Endothelial cell of umbilical vein (primary cell): ENCODE measurements around the gene KRTCAP2. TPM values are rescaled to one million over a fixed set of nuclear protein-coding genes. Genes with fewer than 3 reads are reported as not detected.
"Not testable (repeated sequence)": the region's sequence is repeated elsewhere in the genome, so short reads cannot be mapped to it uniquely, and the experiment has no call there.

Experiments used
- BruUV-seq: library from RNA; stranded (reverse); fragments of 400-500 nt; replicated peaks from 2 replicates; lab custom pipeline; 2021; lab: Mats Ljungman, UMichigan
- CTCF ChIA-PET: fragments of 300-600, 350-600 bp; sonication (Branson Sonifier 250); formaldehyde crosslinking; loops from one replicate; lab custom pipeline; 2021; ENCODE audit warnings: antibody characterized with exemption, inconsistent platforms; lab: Charles Lee
- POLR2A ChIA-PET: fragments of 300-600, 350-600 bp; sonication (Branson Sonifier 250); formaldehyde crosslinking; loops from one replicate; lab custom pipeline; 2021; ENCODE audit warnings: antibody characterized with exemption, inconsistent platforms; lab: Charles Lee
- DNase-seq: peaks from one replicate; pipeline ENCODE4 v3.0.0-alpha.2; 2011; ENCODE audit warnings: low read depth, low spot score
- FAIRE-seq: peaks from 2 replicates; lab custom pipeline; 2011; peaks lifted over from hg19 to GRCh38; lab: Jason Lieb, UNC
- H2AFZ ChIP-seq: 2 replicates; pipeline ENCODE4 v1.6.0; 2012; ENCODE audit warnings: low read depth, low read length, control low read depth, inconsistent platforms
- H3K27ac ChIP-seq: 2 replicates; pipeline ENCODE4 v1.5.1; 2011; ENCODE audit warnings: low read depth, mild to moderate bottlenecking, control low read depth, low read length, moderate library complexity; ENCODE audit not compliant: insufficient read depth
- H3K27me3 ChIP-seq, 2 experiments: 2 replicates each; pipeline versions ENCODE4 v1.6.0 to v1.6.1; 2011; ENCODE audit warnings: low read length in 2 of 2, mixed read lengths in 1 of 2; ENCODE audit not compliant: control insufficient read depth in 2 of 2, insufficient read depth in 2 of 2
- H3K36me3 ChIP-seq, 2 experiments: 2 replicates in 1 of 2; 3 replicates in 1 of 2; pipeline ENCODE4 v1.5.1; 2011; ENCODE audit warnings: low read length in 2 of 2, mild to moderate bottlenecking in 1 of 2, moderate library complexity in 1 of 2; ENCODE audit not compliant: control insufficient read depth in 2 of 2, insufficient read depth in 2 of 2; ENCODE audit errors: extremely low read depth in 1 of 2
- H3K4me1 ChIP-seq: 3 replicates; pipeline ENCODE4 v1.5.1; 2011; ENCODE audit warnings: mild to moderate bottlenecking, low read length; ENCODE audit not compliant: control insufficient read depth, insufficient read depth; ENCODE audit errors: extremely low read depth
- H3K4me2 ChIP-seq: 2 replicates; pipeline ENCODE4 v1.6.1; 2011; ENCODE audit warnings: low read length, control low read depth, mixed read lengths; ENCODE audit not compliant: insufficient read depth
- H3K4me3 ChIP-seq, 3 experiments: fragments of 200-600 bp in 1 of 3; sonication (generic), shearing (Covaris generic) in 1 of 3; replicated peaks in 1 of 3; 2 replicates each; pipeline ENCODE4 v1.5.1; 2011 to 2016; ENCODE audit warnings: control low read depth in 3 of 3, low read length in 3 of 3, mild to moderate bottlenecking in 2 of 3, inconsistent platforms in 1 of 3, low read depth in 1 of 3, moderate library complexity in 1 of 3; ENCODE audit not compliant: insufficient read depth in 1 of 3
- H3K79me2 ChIP-seq: 2 replicates; pipeline ENCODE4 v1.6.0; 2012; ENCODE audit warnings: low read length, inconsistent platforms; ENCODE audit not compliant: control insufficient read depth, insufficient read depth
- H3K9ac ChIP-seq: replicated peaks from 2 replicates; pipeline ENCODE3; 2011; ENCODE audit warnings: low read length, control low read depth; ENCODE audit not compliant: insufficient read depth; ENCODE audit errors: extremely low read depth
- H3K9me1 ChIP-seq: replicated peaks from 3 replicates; pipeline ENCODE4 v1.6.0; 2011; ENCODE audit warnings: mild to moderate bottlenecking, low read length; ENCODE audit not compliant: control insufficient read depth, insufficient read depth; ENCODE audit errors: extremely low read depth
- H3K9me3 ChIP-seq: replicated peaks from 2 replicates; pipeline ENCODE4 v1.5.1; 2012; ENCODE audit warnings: low read length, inconsistent platforms; ENCODE audit not compliant: control insufficient read depth, insufficient read depth
- H4K20me1 ChIP-seq: replicated peaks from 2 replicates; pipeline ENCODE3; 2011; ENCODE audit warnings: mild to moderate bottlenecking, low read length; ENCODE audit not compliant: control insufficient read depth, insufficient read depth; ENCODE audit errors: extremely low read depth
- EZH2 ChIP-seq: IDR thresholded peaks from 2 replicates; pipeline ENCODE4 v1.6.1; 2012; ENCODE audit warnings: borderline replicate concordance, low read depth, mild to moderate bottlenecking, moderate library complexity, low read length, inconsistent platforms; ENCODE audit not compliant: severe bottlenecking
- GATA2 ChIP-seq: IDR thresholded peaks from 2 replicates; pipeline ENCODE4 v1.7.0; 2011; ENCODE audit warnings: low read depth, mild to moderate bottlenecking, moderate library complexity, mixed read lengths, low read length; ENCODE audit not compliant: insufficient read length, insufficient read depth
- JUN ChIP-seq: IDR thresholded peaks from 2 replicates; pipeline ENCODE4 v1.6.1; 2011; ENCODE audit warnings: borderline replicate concordance, low read depth; ENCODE audit not compliant: insufficient read length, insufficient read depth
- dilution Hi-C: fragments of 300-500 bp; cut with MboI; formaldehyde crosslinking; loops from one replicate; pipeline ENCODE4 v1.15.0; 2019; ENCODE audit warnings: low sequenced_read_pairs; ENCODE audit not compliant: extremely low pct_ligation_motif_present
- intact Hi-C: fragments of 100-400 bp; cut with micrococcal nuclease; formaldehyde crosslinking; loops from one replicate; pipeline ENCODE4 v1.10.0; 2022
- polyA plus RNA-seq, 4 experiments: library from polyadenylated mRNA; depleted of rRNA in 3 of 4; stranded (reverse) in 3 of 4; unstranded in 1 of 4; fragments of >200 nt; gene quantifications; 2 replicates each; pipeline versions ENCODE4 v1.2.1 to v1.2.3, GENCODE V29; 2011 to 2012; ENCODE audit warnings: missing spikeins in 1 of 4
- total RNA-seq: library from RNA; stranded (reverse); gene quantifications from 2 replicates; pipeline ENCODE4 v1.2.3, GENCODE V29; 2021
- TF ChIP-seq, protein P1 (sequence below), 2 donors: IDR thresholded peaks; 1 replicate in 1 of 2; 2 replicates in 1 of 2; pipeline ENCODE4 v1.5.1; 2011; ENCODE audit warnings: low read length in 2 of 2, mild to moderate bottlenecking in 2 of 2, moderate library complexity in 2 of 2, control low read depth in 1 of 2, inconsistent platforms in 1 of 2, low read depth in 1 of 2; ENCODE audit not compliant: insufficient read depth in 1 of 2; ENCODE audit errors: extremely low read depth in 1 of 2

The KRTCAP2 gene
- total and polyA plus RNA-seq, 2 donors (not counting 3 experiments of a cell fraction or from before 2014, with no cell fraction given) = 207 to 362 TPM

DNA sequence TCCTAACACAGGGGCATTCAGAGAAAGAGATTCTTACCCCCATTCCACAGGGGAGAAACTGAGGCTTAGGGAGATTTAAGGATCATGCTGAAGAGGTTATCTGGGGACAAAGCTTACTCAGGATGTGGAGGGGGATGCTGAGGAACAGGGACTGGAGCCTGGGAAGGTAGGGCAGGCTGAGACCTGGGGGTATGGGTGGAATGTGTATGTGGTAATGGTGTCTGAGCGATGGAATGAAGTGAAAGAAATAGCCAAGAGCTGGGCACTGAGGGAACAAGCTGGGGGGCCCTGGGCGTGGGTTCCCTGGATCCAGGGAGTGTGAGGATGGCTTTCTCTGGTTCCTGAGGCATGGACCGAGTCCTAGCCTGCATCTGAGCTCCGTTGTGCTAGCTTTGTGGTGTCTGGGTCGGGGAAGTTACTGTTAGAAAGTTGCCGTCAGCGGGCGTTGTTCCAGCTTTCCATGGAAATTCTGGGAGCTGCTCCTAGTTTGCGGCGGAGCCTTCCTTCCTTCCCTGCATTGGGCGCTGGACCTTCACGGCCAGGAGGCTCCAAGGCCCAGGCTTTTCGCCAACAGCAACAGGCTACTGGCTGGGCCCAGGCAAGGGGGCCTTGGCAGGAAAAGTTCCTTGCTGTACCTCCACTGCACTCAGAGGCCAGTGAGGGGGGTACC, 38.4 kb upstream of the KRTCAP2 start:
- BruUV-seq, intact Hi-C loops, H3K27ac ChIP-seq, H3K4me2 ChIP-seq, H3K79me2 ChIP-seq, POLR2A ChIA-PET, dilution Hi-C loops, H4K20me1 ChIP-seq, H3K9me1 ChIP-seq, H3K9me3 ChIP-seq, H3K27me3 ChIP-seq, H3K4me3 ChIP-seq, H3K9ac ChIP-seq, H2AFZ ChIP-seq, H3K36me3 ChIP-seq: not testable (repeated sequence)
- peaks cover 21% of the 10 kb centered on the region for H3K4me1 ChIP-seq
- FAIRE-seq = peak; percentile 78
- DNase-seq = peak; percentile 85
- CTCF ChIA-PET = interaction anchor here (0.7 to 1.1 kb wide), 2 partner anchors 13 to 15 kb away, joined by 4 read pairs; no protein-coding TSS in a partner anchor

DNA sequence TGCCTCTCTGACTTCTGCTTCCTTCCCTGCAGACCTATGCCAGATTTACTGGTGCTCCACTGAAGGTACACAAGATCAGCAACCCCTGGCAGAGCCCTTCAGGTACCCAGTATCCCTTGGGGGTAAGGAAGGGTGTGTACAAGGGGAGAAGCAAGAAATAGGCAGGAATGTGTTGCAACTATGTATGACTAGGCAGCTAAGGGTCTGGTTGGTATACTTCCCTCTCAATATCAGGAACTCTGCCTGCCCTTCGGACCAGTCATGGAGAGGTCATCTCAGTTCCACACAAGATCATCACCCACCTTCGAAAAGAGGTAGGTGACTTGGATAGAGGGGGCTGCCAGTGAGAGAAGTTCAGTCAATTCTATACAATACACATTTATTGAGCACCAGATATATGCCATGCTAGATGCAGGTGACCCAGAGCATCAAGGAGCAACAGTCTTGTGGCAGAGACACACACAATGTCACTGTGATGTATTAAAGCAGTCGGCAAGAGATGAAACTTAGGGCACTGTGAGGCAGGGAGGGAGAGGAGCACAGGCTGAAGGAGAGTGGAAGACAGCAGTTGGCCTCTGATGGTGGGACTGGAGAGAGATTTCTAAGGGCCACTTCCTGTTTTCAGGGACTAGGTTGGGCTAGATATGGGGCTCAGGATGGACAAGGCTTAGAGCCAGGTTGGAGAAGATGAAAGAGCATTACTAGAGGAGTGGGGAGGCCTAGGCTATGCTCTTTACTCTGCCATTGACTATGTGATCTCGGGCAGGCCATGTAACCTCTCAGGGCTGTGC, 37.4 kb upstream of the KRTCAP2 start:
- Histone ChIP-seq H3K79me2 (peaks cover 2% of the 10 kb centered on the region), H3K4me3 (no peak overlapping the region), H4K20me1 (no peaks in the 10 kb centered on the region), H3K4me1 (peaks cover 21% of the 10 kb centered on the region), H3K36me3 (peaks cover 0 to 3% of the 10 kb centered on the region in 2 experiments), H3K9me3 (no peaks in the 10 kb centered on the region), H3K27me3 (no peaks in the 10 kb centered on the region), H3K27ac (no peak overlapping the region), H2AFZ (no peak overlapping the region), H3K9me1 (no peaks in the 10 kb centered on the region), H3K9ac (no peak overlapping the region), H3K4me2 (no peak overlapping the region)
- dilution Hi-C loops (no loop called here), intact Hi-C loops (no loop called here)
- no TSS peak for BruUV-seq
- POLR2A ChIA-PET = no interaction called here
- FAIRE-seq = no peak
- no peak for DNase-seq
- CTCF ChIA-PET = interaction anchor here (1.8 kb wide), 1 partner anchor 38 kb away, joined by 6 read pairs; the partner anchor contains the start of gene KRTCAP2
- TF ChIP-seq EZH2 (no peak), JUN (no peak), GATA2 (no peak)
- TF ChIP-seq, protein P1, sequence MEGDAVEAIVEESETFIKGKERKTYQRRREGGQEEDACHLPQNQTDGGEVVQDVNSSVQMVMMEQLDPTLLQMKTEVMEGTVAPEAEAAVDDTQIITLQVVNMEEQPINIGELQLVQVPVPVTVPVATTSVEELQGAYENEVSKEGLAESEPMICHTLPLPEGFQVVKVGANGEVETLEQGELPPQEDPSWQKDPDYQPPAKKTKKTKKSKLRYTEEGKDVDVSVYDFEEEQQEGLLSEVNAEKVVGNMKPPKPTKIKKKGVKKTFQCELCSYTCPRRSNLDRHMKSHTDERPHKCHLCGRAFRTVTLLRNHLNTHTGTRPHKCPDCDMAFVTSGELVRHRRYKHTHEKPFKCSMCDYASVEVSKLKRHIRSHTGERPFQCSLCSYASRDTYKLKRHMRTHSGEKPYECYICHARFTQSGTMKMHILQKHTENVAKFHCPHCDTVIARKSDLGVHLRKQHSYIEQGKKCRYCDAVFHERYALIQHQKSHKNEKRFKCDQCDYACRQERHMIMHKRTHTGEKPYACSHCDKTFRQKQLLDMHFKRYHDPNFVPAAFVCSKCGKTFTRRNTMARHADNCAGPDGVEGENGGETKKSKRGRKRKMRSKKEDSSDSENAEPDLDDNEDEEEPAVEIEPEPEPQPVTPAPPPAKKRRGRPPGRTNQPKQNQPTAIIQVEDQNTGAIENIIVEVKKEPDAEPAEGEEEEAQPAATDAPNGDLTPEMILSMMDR (IDR thresholded peaks at IDR 0.05; ENCODE audit: extremely low read depth in 1 of 2, insufficient read depth in 1 of 2, low read depth in 1 of 2, low read length in 2 of 2) = no peak
